ENCODE data around the gene IPP.

IPP gene

DNA sequence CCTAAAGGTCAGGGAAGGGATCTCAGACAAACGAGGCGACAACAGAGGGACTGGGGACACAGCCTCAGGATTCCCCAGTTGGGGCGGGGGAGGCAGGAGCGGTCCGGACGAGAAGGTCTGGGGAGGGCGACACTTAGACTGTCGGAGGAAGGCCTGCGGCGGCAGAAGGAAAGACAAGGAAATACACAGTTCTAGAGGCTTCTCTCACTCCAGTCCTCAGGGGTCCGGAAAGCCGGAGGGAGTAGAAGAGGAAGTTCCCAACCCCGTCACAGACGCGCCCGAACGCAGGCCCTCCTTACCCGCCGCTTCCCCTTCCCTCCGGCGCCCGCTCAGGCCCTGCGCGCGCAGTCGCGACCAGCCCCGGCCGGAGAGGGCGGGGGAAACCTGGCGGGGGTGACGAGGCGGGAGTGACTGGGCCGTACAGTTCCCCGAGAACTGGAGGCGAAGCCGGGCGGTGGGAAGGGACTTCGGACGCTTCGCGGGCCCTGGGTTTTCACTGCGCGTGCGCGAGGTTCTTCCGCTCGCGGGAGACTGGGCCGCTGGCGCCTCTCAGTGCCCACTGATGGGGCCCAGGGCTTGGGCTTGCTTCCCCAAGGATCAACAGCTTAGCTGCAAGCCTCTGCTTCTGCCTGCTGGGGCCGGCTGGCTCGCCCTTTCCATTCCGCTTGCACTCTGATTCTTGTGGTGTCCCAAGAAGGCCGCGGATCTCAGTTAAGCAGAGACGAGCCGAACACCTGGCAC is at the start of gene IPP:
TSS of gene IPP (minus strand) at position 356 of the 741 bp plus-strand sequence. CDS start 4,242 bp downstream, outside the sequence.
- H3K27ac Mint-ChIP-seq: peak within 1 kb of the TSS; percentile 99
- peaks cover 22% of the 10 kb centered on the region for H3K4me1 Mint-ChIP-seq
- H3K9me3 Mint-ChIP-seq: peaks cover 13% of the 10 kb centered on the region

DNA sequence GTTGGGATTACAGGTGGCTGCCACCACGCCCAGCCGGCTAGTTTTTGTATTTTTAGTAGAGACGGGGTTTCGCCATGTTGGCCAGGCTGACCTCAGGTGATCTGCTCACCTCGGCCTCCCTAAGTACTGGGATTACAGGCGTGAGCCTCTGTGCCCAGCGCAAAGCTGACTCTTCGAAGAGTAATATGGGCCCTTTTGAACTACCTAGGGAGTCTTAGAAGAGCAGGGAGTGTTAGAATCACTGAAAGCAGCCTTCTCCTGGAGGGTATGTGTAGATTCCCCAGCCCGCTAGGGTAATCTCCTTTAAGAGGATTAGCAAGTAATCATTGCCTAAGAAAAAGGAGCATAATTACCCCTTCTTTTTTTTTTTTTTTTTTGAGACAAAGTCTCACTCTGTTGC is 46.5 kb upstream of the IPP start:
- no peak for DNase-seq
- no peaks in the 10 kb centered on the region for H3K36me3 Mint-ChIP-seq (ENCODE audit: low read depth)
- H3K9me3 Mint-ChIP-seq: no peaks in the 10 kb centered on the region
- no peak overlapping the region for H3K4me3 Mint-ChIP-seq
- no peak overlapping the region for H3K27ac Mint-ChIP-seq
- no peak for ATAC-seq
- H3K27me3 Mint-ChIP-seq: peaks cover 14% of the 10 kb centered on the region
- H3K4me1 Mint-ChIP-seq: peaks cover under 1% of the 10 kb centered on the region

More for the DNA sequence above, at the start of gene IPP:
- Mint-ChIP-seq H3K36me3 (ENCODE audit: low read depth) (peaks cover 6% of the 10 kb centered on the region), H3K4me3 (peak within 1 kb of the TSS; percentile 99), H3K27me3 (no peaks in the 10 kb centered on the region)
- DNase-seq (peak; percentile 97), ATAC-seq (peak; percentile 98)

DNA sequence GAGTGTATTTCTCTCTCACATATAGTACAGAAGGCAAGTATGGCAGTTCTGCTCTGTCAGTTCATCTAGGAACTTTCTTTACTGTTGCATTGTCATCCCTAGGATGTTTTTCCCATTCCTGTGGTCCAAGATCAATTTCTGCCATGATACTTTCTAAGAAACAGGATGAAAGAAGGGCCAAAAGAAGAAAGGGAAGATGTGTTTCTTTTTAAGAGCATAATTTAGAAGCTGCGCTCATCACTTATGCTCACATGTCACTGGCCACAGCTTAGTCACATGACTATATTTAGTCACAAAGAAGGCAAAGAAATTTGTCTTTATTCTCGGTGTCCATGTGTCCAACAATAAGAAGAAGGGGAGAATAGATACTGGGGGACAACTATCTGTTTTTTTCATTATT is 45.9 kb upstream of the IPP start:
- ATAC-seq: no peak
- Mint-ChIP-seq H3K36me3 (ENCODE audit: low read depth) (no peaks in the 10 kb centered on the region), H3K27ac (no peak overlapping the region)

DNA sequence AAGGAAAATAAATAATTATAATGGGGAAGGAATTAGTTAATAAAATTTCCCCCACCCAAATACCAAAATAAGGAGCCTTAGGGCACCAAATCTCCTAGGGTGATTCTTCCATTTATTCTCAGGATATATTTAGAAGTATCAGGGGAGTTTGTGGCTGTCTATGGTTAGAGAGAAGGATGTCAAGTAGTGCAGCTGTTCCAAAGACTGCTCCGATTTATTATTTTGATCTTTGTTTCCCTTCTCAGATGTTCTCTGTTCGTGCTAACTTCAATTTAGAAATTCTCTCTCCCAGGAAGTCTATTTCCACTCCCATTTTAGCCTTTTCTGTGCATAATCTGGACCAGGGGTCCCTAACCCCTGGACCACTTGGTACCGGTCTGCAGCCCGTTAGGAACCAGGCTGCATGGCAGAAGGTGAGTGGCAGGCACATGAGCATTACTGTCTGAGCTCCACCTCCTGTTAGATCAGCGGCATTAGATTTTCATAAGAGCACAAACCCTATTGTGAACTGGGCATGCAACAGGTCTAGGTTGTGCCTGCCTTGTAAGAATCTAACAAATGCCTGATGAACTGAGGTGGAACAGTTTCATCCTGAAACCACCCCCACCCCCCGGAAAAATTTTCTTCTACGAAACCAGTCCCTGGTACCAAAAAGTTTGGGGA is 43.6 kb upstream of the IPP start:
- no peak overlapping the region for H3K27ac Mint-ChIP-seq
- no peaks in the 10 kb centered on the region for H3K9me3 Mint-ChIP-seq
- no peaks in the 10 kb centered on the region for H3K36me3 Mint-ChIP-seq (ENCODE audit: low read depth)
- DNase-seq: no peak
- H3K4me1 Mint-ChIP-seq: no peaks in the 10 kb centered on the region
- ATAC-seq: no peak
- no peak overlapping the region for H3K4me3 Mint-ChIP-seq
- H3K27me3 Mint-ChIP-seq: peaks cover 14% of the 10 kb centered on the region

More for the DNA sequence above, 45.9 kb upstream of the IPP start:
- Mint-ChIP-seq H3K9me3 (no peaks in the 10 kb centered on the region), H3K4me1 (no peaks in the 10 kb centered on the region), H3K4me3 (no peak overlapping the region), H3K27me3 (peaks cover 14% of the 10 kb centered on the region)
- DNase-seq: no peak

DNA sequence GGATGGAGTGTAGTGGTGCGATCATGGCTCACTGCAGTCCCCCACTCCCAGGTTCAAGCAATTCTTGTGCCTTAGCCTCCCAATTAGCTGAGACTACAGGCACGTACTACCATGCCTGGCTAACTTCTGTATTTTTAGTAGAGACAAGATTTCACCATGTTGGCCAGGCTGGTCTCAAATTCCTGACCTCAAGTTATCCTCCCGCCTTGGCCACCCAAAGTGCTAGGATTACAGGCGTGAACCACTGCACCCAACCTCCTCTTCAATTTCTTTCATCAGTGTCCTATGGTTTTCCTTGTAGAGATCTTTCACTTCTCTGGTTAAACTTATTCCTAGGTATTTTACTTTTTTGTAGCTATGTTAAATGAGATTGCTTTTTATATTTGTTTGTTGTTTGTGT is 42.3 kb upstream of the IPP start:
- no peak overlapping the region for H3K27ac Mint-ChIP-seq
- no peaks in the 10 kb centered on the region for H3K9me3 Mint-ChIP-seq
- DNase-seq: no peak
- H3K36me3 Mint-ChIP-seq (ENCODE audit: low read depth): no peaks in the 10 kb centered on the region
- no peaks in the 10 kb centered on the region for H3K4me1 Mint-ChIP-seq
- no peak for ATAC-seq
- H3K4me3 Mint-ChIP-seq: no peak overlapping the region
- peaks cover 17% of the 10 kb centered on the region for H3K27me3 Mint-ChIP-seq

DNA sequence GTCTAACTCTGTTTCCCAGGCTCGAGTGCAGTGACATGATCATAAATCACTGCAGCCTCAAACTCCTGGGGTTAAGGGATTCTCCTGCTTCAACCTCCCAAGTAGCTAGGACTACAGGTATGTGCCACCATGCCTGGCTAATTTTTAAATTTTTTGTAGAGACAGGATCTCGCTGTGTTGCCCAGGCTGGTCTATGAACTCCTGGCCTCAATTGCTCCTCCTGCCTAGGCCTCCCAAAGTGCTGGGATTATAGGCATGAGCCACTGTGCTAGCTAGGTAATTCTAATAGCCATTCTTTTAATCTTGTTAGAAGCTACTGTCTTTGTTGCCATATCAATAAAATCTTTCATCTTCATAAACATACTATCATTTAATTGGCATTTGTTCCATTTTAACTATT is 39.1 kb upstream of the IPP start:
- H3K4me1 Mint-ChIP-seq: peaks cover 18% of the 10 kb centered on the region
- H3K9me3 Mint-ChIP-seq: no peaks in the 10 kb centered on the region
- no peak for DNase-seq
- no peak overlapping the region for H3K27ac Mint-ChIP-seq
- H3K27me3 Mint-ChIP-seq: peaks cover 22% of the 10 kb centered on the region
- no peak for ATAC-seq
- no peak overlapping the region for H3K4me3 Mint-ChIP-seq
- H3K36me3 Mint-ChIP-seq (ENCODE audit: low read depth): no peaks in the 10 kb centered on the region

DNA sequence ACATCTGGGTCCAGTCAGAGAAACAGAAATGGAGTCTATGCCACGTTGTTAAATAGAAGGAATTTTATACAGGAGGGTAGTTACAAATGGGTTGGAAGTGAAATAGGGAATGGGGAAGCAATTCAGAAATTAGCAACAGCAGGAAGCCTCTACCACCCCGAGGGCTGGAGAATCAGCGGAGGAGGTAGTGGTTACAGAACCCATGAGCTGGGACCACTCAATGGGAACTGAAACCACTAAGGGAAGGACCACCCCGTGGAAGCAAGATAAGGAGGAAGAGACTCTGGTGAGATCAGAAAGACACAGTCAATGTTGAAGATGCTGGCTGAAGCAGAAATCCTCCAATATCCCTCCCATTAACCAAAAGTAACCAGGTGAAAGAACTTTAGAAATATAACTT is 37.5 kb upstream of the IPP start:
- Mint-ChIP-seq H3K9me3 (no peaks in the 10 kb centered on the region), H3K4me1 (peaks cover 18% of the 10 kb centered on the region), H3K27me3 (peaks cover 16% of the 10 kb centered on the region), H3K27ac (no peak overlapping the region), H3K36me3 (ENCODE audit: low read depth) (no peaks in the 10 kb centered on the region), H3K4me3 (no peak overlapping the region)
- ATAC-seq: no peak
- no peak for DNase-seq

DNA sequence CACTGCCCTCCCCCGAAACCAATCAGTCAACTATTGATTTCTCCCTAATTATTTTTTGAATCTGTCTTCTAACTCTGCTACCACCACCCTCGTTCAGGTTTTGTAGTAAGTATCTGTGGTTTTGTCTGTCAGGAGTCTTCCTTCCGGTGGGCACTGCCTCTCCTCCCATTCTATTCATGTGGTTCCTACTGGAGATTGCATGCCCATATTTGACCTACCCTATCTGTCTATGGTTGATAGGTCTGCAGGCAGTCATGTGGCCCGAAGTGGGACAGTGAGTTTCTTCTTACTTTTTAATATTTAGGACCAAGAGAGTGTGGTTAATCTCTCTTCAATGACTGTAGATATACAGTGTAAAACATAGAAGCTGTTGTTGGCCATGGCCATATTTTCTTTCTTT is 35.1 kb upstream of the IPP start:
- Mint-ChIP-seq H3K4me3 (peak overlapping the region; percentile 60), H3K27ac (no peak overlapping the region)

DNA sequence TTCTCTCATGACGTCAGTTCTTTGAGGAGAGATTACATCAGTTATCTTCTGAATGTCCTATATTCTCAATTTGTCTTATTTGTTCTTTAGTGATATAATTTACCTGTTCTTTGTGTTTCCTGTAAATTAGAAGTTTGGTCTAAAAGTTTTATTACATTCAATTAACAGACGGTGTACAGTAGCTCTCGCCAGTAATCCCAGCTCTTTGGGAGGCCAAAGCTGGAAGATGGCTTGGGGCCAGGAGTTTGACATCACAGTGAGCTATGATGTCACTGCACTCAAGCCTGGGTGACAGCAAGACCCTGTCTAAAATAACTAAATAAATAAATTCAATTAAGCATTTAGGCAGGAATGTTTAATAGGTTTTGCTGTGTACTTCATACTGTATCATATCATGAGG is 25.3 kb upstream of the IPP start:
- no peak for ATAC-seq
- Mint-ChIP-seq H3K4me1 (no peaks in the 10 kb centered on the region), H3K27me3 (no peaks in the 10 kb centered on the region), H3K36me3 (ENCODE audit: low read depth) (no peaks in the 10 kb centered on the region), H3K9me3 (no peaks in the 10 kb centered on the region), H3K4me3 (no peak overlapping the region), H3K27ac (no peak overlapping the region)
- no peak for DNase-seq

More for the DNA sequence above, 35.1 kb upstream of the IPP start:
- peak; percentile 99 for ATAC-seq
- Mint-ChIP-seq H3K4me1 (peaks cover 18% of the 10 kb centered on the region), H3K27me3 (peaks cover 11% of the 10 kb centered on the region), H3K36me3 (ENCODE audit: low read depth) (no peaks in the 10 kb centered on the region), H3K9me3 (no peaks in the 10 kb centered on the region)
- DNase-seq: peak; percentile 20

DNA sequence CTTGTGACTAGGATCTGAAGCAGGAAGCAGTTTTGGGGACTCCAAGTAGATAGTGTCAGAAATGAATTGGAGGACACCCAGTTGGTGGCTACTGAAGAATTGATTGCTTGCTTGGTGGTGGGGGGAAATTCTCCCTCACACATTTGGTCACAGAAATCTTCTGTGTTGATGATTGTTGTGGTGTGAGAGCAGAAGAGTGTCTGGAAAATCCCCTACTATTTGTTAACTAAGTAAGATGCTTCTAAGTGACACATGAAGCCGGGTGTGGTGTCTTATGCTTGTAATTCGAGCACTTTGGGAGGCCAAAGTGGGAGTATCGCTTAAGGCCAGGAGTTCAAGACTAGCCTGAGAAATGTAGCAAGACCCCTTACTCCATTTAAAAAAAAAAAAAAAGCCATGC is 22.5 kb upstream of the IPP start:
- Mint-ChIP-seq H3K27me3 (no peaks in the 10 kb centered on the region), H3K4me1 (no peaks in the 10 kb centered on the region), H3K4me3 (no peak overlapping the region), H3K9me3 (no peaks in the 10 kb centered on the region), H3K27ac (no peak overlapping the region), H3K36me3 (ENCODE audit: low read depth) (no peaks in the 10 kb centered on the region)
- ATAC-seq: no peak
- no peak for DNase-seq

DNA sequence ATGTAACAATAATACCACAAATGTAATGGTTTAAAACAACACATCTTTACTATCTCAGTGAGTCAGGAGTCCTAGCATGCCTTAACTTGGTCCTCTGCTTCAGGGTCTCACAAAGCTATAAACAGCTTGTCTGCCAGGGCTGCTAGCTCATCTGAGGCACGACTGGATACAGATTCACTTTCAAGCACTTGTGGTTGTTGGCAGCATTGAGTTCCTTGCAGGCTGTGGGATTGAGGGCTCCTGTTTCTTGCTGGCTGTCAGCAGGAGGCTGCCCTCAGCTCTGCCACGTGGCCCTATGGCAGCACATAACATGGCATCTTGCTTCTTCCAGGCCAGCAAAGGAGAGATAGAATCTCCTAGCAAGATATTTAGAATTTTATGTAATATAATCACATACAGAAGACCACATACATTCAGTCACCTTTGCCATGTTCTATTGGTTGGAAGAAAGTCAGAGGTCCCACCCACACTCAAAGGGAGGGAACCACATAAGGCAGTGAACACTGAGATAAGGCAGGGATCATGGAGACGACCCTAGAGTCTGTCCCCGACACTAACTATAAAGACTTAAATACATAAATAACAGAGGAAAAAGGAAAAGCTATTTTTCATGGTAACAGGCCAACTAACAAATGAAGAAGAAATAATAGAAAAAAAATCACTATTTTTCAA is 18.9 kb upstream of the IPP start:
- no peak for DNase-seq
- no peak overlapping the region for H3K27ac Mint-ChIP-seq

DNA sequence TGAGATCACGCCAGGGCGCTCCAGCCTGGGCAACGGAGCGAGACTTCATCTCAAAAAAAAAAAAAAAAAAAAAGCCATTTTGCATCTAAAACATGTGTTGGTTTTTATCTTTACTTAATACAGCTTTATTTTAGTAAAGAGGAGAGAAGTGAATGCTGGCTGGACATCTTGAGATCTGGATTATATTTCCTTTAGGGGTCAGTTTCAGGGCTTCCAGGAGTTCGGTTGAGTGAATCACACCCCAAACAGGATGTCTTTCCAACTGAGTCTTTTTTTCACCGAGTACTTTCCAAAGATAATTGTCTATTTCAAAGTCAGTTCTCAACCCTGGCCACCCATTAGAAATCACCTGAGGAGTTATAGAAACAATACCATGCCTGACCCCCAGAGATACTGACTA is 16.6 kb upstream of the IPP start:
- no peak for DNase-seq
- ATAC-seq: no peak
- Mint-ChIP-seq H3K9me3 (no peaks in the 10 kb centered on the region), H3K27me3 (no peaks in the 10 kb centered on the region), H3K4me3 (no peak overlapping the region), H3K27ac (no peak overlapping the region), H3K36me3 (ENCODE audit: low read depth) (no peaks in the 10 kb centered on the region), H3K4me1 (no peaks in the 10 kb centered on the region)

More for the DNA sequence above, 18.9 kb upstream of the IPP start:
- no peak for ATAC-seq
- Mint-ChIP-seq H3K36me3 (ENCODE audit: low read depth) (no peaks in the 10 kb centered on the region), H3K4me3 (no peak overlapping the region), H3K27me3 (no peaks in the 10 kb centered on the region), H3K9me3 (no peaks in the 10 kb centered on the region), H3K4me1 (no peaks in the 10 kb centered on the region)

DNA sequence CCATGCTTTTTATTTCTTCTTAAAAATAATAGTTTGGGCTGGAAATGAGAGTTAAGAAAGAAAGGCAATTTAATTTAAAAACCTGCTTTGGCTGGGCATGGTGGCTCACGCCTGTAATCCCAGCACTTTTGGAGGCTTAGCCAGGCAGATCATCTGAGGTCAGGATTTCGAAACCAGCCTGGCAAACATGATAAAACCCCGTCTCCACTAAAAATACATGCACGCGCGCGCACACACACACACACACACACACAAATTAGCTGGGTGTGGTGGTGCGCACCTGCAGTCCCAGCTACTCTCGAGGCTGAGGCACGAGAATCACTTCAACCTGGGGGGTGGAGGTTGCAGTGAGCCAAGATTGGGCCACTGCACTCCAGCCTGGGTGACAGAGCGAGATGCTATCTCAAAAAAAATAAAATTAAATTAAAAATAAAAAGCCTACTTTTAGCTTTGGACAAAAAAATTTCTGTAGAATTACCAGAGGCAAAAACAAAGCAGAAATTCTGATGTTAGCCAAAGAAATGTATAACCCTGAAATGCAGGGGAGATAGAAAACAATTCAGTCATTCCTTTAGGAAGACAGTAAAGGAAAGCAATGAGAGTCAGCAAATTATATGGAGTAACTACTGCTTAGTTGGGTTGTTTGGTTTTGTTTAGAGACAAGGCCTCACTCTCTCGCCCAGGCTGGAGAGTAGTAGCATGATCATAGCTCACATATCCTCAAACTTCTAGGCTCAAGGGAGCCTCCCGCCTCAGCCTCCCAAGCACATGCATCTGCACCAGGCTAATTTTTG is 15.7 kb upstream of the IPP start:
- no peak overlapping the region for H3K4me3 Mint-ChIP-seq
- ATAC-seq: no peak

DNA sequence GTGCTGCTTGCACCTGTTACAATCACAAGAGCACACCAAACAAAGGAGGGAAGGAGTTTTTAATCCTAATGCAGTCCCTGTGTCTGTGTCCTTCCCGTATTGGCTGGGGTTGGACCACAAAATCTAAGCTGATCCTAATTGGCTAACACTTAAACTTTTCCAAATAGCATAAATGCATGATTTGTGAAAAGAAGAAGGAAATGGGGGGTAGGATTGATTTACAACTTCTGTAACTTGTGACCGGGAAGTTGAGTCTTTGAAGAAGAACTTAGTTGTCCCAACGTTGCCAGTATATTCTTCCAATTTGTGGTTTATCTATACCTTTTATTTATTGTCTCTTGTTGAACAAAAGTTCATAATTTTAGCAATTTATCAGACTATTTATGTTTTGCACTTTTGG is 11.8 kb upstream of the IPP start:
- H3K27ac Mint-ChIP-seq: no peak overlapping the region
- no peaks in the 10 kb centered on the region for H3K4me1 Mint-ChIP-seq
- no peaks in the 10 kb centered on the region for H3K27me3 Mint-ChIP-seq
- DNase-seq (no peak), ATAC-seq (no peak)
- no peaks in the 10 kb centered on the region for H3K36me3 Mint-ChIP-seq (ENCODE audit: low read depth)
- no peak overlapping the region for H3K4me3 Mint-ChIP-seq
- H3K9me3 Mint-ChIP-seq: no peaks in the 10 kb centered on the region

More for the DNA sequence above, 15.7 kb upstream of the IPP start:
- Mint-ChIP-seq H3K27me3 (no peaks in the 10 kb centered on the region), H3K4me1 (no peaks in the 10 kb centered on the region), H3K9me3 (no peaks in the 10 kb centered on the region), H3K36me3 (ENCODE audit: low read depth) (no peaks in the 10 kb centered on the region), H3K27ac (no peak overlapping the region)
- no peak for DNase-seq
